Left lung (tissue), 10 donors: ENCODE results near the gene GPC6. TPM values are rescaled to one million over a fixed set of nuclear protein-coding genes. Genes with fewer than 3 reads are reported as not detected.

Experiments used
- ATAC-seq: fragments of 200-7000 bp; cut with Tn5 transposase; one replicate; pipeline ENCODE4 v1.9.1; 2020; ENCODE audit warnings: moderate library complexity
- DNase-seq, 4 donors: peaks; one replicate each; pipeline ENCODE4 v3.0.0-alpha.2; 2013 to 2020
- H3K27ac ChIP-seq, 2 donors: fragments of 200-600 bp; sonication (generic) in 1 of 2; one replicate each; pipeline versions ENCODE4 v1.5.0 to v1.8.0; 2020 to 2021
- H3K27me3 ChIP-seq, 2 donors: fragments of 200-600 bp; sonication (generic) in 1 of 2; one replicate each; pipeline versions ENCODE4 v1.5.0 to v1.8.0; 2020 to 2021
- H3K36me3 ChIP-seq, 2 donors: fragments of 200-600 bp; sonication (generic) in 1 of 2; one replicate each; pipeline versions ENCODE4 v1.5.0 to v1.8.0; 2020 to 2021
- H3K4me1 ChIP-seq, 2 donors: fragments of 200-600 bp; one replicate each; pipeline ENCODE4 v1.8.0; 2021
- H3K4me3 ChIP-seq, 2 donors: fragments of 200-600 bp; sonication (generic) in 1 of 2; one replicate each; pipeline versions ENCODE4 v1.5.0 to v1.8.0; 2020 to 2021; ENCODE audit warnings: mild to moderate bottlenecking in 1 of 2
- H3K9me3 ChIP-seq, 2 donors: fragments of 200-600 bp; sonication (generic) in 1 of 2; one replicate each; pipeline versions ENCODE4 v1.5.0 to v1.8.0; 2020 to 2021
- intact Hi-C, 2 donors: fragments of 100-400 bp; cut with DNase I; formaldehyde crosslinking; loops; one replicate each; pipeline versions ENCODE4 v1.11.2 to v1.14.2; 2022
- polyA plus RNA-seq, 6 donors: library from polyadenylated mRNA; unstranded; fragments of 120-200 nt; gene quantifications; one replicate each; pipeline ENCODE4 v1.2.1, GENCODE V29; 2013; ENCODE audit not compliant: insufficient read length in 6 of 6
- total RNA-seq, 2 donors: library from RNA; stranded (reverse); fragmentation: NEBNext Ultra II Directional; extraction: Animal tissue kit (Norgen Biotek cat#: 25700); gene quantifications; one replicate each; pipeline ENCODE4 v1.2.1, GENCODE V29; 2021
- TF ChIP-seq, protein P1 (sequence below), 2 donors: fragments of 200-600 bp; sonication (generic) in 1 of 2; IDR thresholded peaks; one replicate each; pipeline versions ENCODE4 v1.5.0 to v1.8.0; 2021; ENCODE audit warnings: antibody characterized with exemption in 2 of 2
- donor health status: DM: no; HTN: yes; CAD: no.
- donor health status: DM: no; HTN: no; CAD: no.

Gene GPC6
- total and polyA plus RNA-seq, 8 donors, result 9.6 to 25.8 (median 21.1) TPM

DNA sequence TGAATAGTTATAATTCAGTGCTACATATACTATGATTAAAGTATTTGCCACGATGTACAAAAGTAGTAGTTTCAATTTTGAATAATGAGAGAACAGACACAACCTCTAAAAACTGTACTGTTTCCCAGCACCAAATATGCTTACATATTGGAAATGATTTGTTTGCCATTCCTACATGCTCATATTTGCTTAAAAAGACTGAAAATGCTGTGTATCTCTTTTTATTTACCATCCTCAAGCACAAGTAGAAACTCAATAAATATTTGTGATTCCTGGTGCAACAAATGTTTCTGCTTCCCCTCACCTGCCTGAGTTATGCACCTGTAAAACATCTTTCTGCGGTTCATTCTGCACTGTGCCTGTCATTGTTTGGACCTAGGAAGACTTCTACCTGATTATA is 740.7 kb downstream of the GPC6 start:
- no peaks in the 10 kb centered on the region for H3K9me3 ChIP-seq
- intact Hi-C loops, result no loop called here
- H3K27ac ChIP-seq, result no peak overlapping the region
- no peaks in the 10 kb centered on the region for H3K36me3 ChIP-seq
- H3K4me3 ChIP-seq, result no peak overlapping the region
- TF ChIP-seq, protein P1, sequence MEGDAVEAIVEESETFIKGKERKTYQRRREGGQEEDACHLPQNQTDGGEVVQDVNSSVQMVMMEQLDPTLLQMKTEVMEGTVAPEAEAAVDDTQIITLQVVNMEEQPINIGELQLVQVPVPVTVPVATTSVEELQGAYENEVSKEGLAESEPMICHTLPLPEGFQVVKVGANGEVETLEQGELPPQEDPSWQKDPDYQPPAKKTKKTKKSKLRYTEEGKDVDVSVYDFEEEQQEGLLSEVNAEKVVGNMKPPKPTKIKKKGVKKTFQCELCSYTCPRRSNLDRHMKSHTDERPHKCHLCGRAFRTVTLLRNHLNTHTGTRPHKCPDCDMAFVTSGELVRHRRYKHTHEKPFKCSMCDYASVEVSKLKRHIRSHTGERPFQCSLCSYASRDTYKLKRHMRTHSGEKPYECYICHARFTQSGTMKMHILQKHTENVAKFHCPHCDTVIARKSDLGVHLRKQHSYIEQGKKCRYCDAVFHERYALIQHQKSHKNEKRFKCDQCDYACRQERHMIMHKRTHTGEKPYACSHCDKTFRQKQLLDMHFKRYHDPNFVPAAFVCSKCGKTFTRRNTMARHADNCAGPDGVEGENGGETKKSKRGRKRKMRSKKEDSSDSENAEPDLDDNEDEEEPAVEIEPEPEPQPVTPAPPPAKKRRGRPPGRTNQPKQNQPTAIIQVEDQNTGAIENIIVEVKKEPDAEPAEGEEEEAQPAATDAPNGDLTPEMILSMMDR (IDR thresholded peaks at IDR 0.05), result no peak
- ATAC-seq (no peak), DNase-seq (no peak)
- H3K27me3 ChIP-seq, result no peaks in the 10 kb centered on the region
- H3K4me1 ChIP-seq, result no peaks in the 10 kb centered on the region

DNA sequence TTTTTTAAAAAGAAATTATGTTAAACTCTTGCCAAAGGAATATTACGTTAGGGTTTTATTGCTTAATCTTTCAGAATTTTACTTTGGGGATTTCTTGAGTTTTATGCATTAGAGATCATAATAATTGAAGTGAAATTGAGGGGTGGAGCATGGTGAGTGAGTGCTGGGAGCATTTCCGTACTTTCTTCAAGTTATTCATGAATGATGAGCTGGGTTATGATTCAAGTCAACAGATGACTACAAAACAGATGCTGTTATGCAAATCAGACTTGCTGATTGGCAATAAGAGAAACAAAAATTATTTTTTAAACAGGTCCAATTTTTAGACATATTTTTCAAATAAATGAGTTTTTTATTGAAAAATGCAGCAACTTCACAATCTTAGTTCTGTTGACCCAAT is 748.6 kb downstream of the GPC6 start:
- DNase-seq (no peak), ATAC-seq (no peak)
- H3K36me3 ChIP-seq, result no peaks in the 10 kb centered on the region
- H3K27ac ChIP-seq, result no peak overlapping the region
- intact Hi-C loops, result no loop called here
- no peaks in the 10 kb centered on the region for H3K9me3 ChIP-seq
- H3K4me1 ChIP-seq, result no peaks in the 10 kb centered on the region
- no peaks in the 10 kb centered on the region for H3K27me3 ChIP-seq
- no peak overlapping the region for H3K4me3 ChIP-seq
- TF ChIP-seq, protein P1 (IDR thresholded peaks at IDR 0.05), result no peak

GRCh38 chr13:93976528-93976927 is 749.9 kb downstream of the GPC6 start:
- Histone ChIP-seq H3K4me3 (no peak overlapping the region), H3K9me3 (no peaks in the 10 kb centered on the region), H3K27me3 (no peaks in the 10 kb centered on the region), H3K4me1 (no peaks in the 10 kb centered on the region), H3K27ac (no peak overlapping the region), H3K36me3 (no peaks in the 10 kb centered on the region)
- DNase-seq (no peak), ATAC-seq (no peak)
- intact Hi-C loops, result no loop called here
- TF ChIP-seq, protein P1 (IDR thresholded peaks at IDR 0.05), result no peak

- intact Hi-C loops, result no loop called here
- DNase-seq, result no peak
- H3K36me3 ChIP-seq, result no peaks in the 10 kb centered on the region
- H3K4me1 ChIP-seq, result no peaks in the 10 kb centered on the region
- no peak overlapping the region for H3K27ac ChIP-seq
- H3K9me3 ChIP-seq, result no peaks in the 10 kb centered on the region
- H3K4me3 ChIP-seq, result no peak overlapping the region
- ATAC-seq, result no peak
- TF ChIP-seq, protein P1 (IDR thresholded peaks at IDR 0.05), result no peak
- no peaks in the 10 kb centered on the region for H3K27me3 ChIP-seq
Measured at GRCh38 chr13:93977986-93978385, 751.4 kb downstream of the GPC6 start.

DNA sequence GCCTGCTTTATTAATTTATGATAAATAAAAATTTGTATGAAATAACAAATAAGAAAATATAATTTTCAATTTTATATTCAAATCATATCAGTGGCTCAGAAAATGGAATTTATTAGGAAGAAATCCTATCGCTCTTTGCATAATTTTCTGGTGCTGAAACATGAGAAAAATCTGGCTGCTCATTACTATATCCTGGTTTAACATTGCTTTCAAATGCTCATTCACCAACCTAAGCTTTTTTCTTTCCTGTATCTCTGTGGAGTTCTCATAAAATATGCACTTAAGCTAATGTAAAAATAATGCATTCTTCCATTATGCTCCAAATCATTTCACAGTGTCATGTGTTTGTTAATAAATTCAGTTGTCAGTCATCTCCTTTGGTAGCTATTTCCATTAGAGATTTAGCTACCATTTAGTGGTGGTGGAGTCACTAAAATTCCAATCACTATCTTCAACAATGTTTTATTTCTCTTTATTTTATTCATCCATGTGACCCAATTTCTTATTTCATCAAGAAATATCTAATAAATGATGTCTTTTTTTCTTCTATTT is 754.9 kb downstream of the GPC6 start:
- Histone ChIP-seq H3K27me3 (no peaks in the 10 kb centered on the region), H3K27ac (no peak overlapping the region), H3K4me3 (no peak overlapping the region), H3K9me3 (no peaks in the 10 kb centered on the region), H3K36me3 (no peaks in the 10 kb centered on the region), H3K4me1 (no peaks in the 10 kb centered on the region)
- intact Hi-C loops, result no loop called here
- TF ChIP-seq, protein P1 (IDR thresholded peaks at IDR 0.05), result no peak
- DNase-seq, result peak in 1 of 4 donors; percentile 6
- no peak for ATAC-seq
